HG02798 (cell line): Measurements from ENCODE around the gene THSD8.
"Not testable (repeated sequence)": the region's sequence is repeated elsewhere in the genome, so short reads cannot be mapped to it uniquely, and the experiment has no call there.

Experiments
- ATAC-seq: cut with Tn5 transposase; IDR thresholded peaks from one replicate; pipeline ENCODE4 v1.9.1; 2021; ENCODE audit warnings: mild to moderate bottlenecking; ENCODE audit not compliant: unreplicated experiment, poor library complexity

Gene THSD8

GRCh38 chr19:12791345-12792050, 10.4 kb upstream of the THSD8 start, which contains the start of gene JUNB:
TSS of gene JUNB (plus strand) at chr19:12791486. CDS start at chr19:12791772, 286 bp downstream.
- ATAC-seq: peak; percentile 35

GRCh38 chr19:12792051-12792852, 9.6 kb upstream of the THSD8 start:
- ATAC-seq: no peak

GRCh38 chr19:12792853-12793289, 9.0 kb upstream of the THSD8 start:
- ATAC-seq: no peak

- ATAC-seq: peak; percentile 39
Observed at GRCh38 chr19:12793290-12794195, 8.3 kb upstream of the THSD8 start.

- ATAC-seq: no peak
Observed at GRCh38 chr19:12794196-12794941, 7.5 kb upstream of the THSD8 start.

GRCh38 chr19:12794971-12795381, 6.9 kb upstream of the THSD8 start:
- no peak for ATAC-seq

- no peak for ATAC-seq
Observed at GRCh38 chr19:12796146-12797071, 5.5 kb upstream of the THSD8 start.

GRCh38 chr19:12797141-12797587, 4.7 kb upstream of the THSD8 start:
- ATAC-seq: no peak

GRCh38 chr19:12797607-12798006, 4.3 kb upstream of the THSD8 start:
- ATAC-seq: not testable (repeated sequence)

- no peak for ATAC-seq
Observed at GRCh38 chr19:12799742-12800465, 2.0 kb upstream of the THSD8 start.

- ATAC-seq: no peak
Observed at GRCh38 chr19:12800466-12800770, 1.5 kb upstream of the THSD8 start.

GRCh38 chr19:12800923-12801465, 875 bp upstream of the THSD8 start:
- no peak for ATAC-seq

GRCh38 chr19:12802267-12803106, 618 bp downstream of the THSD8 start:
- no peak for ATAC-seq

GRCh38 chr19:12804051-12804450, 2.2 kb downstream of the THSD8 start:
- ATAC-seq: no peak

- peak; percentile 81 for ATAC-seq
Observed at GRCh38 chr19:12806242-12807081, 4.6 kb downstream of the THSD8 start, which contains the start of gene RNASEH2A. TSS of gene RNASEH2A (plus strand) at chr19:12806584. CDS start at chr19:12806674, 90 bp downstream.

- no peak for ATAC-seq
Observed at GRCh38 chr19:12815088-12815487, 13.2 kb downstream of the THSD8 start.
